ENCODE data around the gene IRF9. TPM values are rescaled to one million over a fixed set of nuclear protein-coding genes. Genes with fewer than 3 reads are reported as not detected.

The IRF9 gene
- total and polyA plus RNA-seq, 2 of the 13 experiments (the other 11 are each of a cell fraction or from before 2014, with no cell fraction given), result 14.9 to 49.7 TPM

DNA sequence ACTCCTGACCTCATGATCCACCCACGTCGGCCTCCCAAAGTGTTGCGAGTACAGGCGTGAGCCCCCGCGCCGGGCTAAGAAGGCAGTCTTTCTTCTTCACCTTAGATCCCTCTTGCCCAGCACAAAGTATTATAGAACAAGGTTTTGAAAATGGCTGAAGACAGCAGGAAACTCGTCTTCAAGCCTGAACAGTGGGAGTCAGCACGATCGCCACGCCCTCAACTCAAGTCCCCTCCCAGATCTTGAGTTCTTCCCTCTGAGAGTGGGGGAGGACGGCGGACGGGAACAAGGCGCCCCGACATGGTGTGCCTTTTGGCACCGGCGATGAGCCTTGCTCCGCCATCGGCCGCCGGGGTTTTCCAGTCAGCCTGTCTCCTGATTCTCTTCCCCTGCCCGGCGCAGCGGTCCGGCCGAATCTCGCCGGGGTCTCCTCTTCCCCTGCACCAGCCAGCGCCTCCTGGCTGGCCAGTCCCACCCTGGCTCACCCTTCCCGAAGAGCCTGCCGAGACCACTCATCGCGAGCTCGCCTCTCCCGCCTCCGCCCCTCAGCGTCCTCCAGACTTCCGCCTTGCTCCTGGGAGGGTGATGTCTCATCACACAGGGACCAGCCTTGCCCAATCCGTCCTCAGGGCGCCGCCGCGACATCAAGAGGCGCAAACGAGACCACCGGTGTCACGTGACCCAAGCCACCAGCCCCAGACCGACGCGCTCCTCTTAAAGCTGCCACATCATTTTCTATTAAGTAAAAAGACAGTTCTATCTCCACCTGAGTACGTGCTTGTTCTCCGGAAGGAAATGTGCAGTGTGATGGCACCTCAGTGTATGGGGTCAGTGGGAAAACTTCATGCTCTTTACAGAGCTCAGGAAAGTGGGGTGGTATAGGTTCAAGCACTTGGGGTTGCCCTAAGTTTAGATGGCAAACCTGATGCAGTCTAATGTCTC, 52.1 kb downstream of the IRF9 start, which contains the start of gene CHMP4A (continued):
- TF ChIP-seq ISL2 (CRISPR knock-in tag; IDR thresholded peaks at IDR 0.05) (peak; percentile 95), IRF2 (CRISPR knock-in tag; IDR thresholded peaks at IDR 0.05) (peak; percentile 99), STAG1 (CRISPR knock-in tag; IDR thresholded peaks at IDR 0.05) (peak; percentile 42; the same call in 1 of the 2 replicates), SNRNP70 (IDR thresholded peaks at IDR 0.05; ENCODE audit: low read depth, low read length) (no peak), MIXL1 (CRISPR knock-in tag; IDR thresholded peaks at IDR 0.05) (peak; percentile 87), CHD2 (IDR thresholded peaks at IDR 0.05; ENCODE audit: low read depth, low read length) (peak; percentile 95), NRL (CRISPR knock-in tag; IDR thresholded peaks at IDR 0.05; ENCODE audit: borderline replicate concordance) (peak; percentile 99), SP2 (CRISPR knock-in tag; IDR thresholded peaks at IDR 0.05) (peak; percentile 73), SRSF1 (optimal IDR thresholded peaks at IDR 0.05; ENCODE audit: low read depth, low read length) (peak; percentile 96), ZSCAN30 (CRISPR knock-in tag; IDR thresholded peaks at IDR 0.05) (no peak; the same call in 1 of the 2 replicates), JUNB (CRISPR knock-in tag; IDR thresholded peaks at IDR 0.05; ENCODE audit: borderline replicate concordance) (no peak), ZNF644 (CRISPR knock-in tag; IDR thresholded peaks at IDR 0.05; ENCODE audit: low read depth) (no peak)
- TF ChIP-seq, protein P1, sequence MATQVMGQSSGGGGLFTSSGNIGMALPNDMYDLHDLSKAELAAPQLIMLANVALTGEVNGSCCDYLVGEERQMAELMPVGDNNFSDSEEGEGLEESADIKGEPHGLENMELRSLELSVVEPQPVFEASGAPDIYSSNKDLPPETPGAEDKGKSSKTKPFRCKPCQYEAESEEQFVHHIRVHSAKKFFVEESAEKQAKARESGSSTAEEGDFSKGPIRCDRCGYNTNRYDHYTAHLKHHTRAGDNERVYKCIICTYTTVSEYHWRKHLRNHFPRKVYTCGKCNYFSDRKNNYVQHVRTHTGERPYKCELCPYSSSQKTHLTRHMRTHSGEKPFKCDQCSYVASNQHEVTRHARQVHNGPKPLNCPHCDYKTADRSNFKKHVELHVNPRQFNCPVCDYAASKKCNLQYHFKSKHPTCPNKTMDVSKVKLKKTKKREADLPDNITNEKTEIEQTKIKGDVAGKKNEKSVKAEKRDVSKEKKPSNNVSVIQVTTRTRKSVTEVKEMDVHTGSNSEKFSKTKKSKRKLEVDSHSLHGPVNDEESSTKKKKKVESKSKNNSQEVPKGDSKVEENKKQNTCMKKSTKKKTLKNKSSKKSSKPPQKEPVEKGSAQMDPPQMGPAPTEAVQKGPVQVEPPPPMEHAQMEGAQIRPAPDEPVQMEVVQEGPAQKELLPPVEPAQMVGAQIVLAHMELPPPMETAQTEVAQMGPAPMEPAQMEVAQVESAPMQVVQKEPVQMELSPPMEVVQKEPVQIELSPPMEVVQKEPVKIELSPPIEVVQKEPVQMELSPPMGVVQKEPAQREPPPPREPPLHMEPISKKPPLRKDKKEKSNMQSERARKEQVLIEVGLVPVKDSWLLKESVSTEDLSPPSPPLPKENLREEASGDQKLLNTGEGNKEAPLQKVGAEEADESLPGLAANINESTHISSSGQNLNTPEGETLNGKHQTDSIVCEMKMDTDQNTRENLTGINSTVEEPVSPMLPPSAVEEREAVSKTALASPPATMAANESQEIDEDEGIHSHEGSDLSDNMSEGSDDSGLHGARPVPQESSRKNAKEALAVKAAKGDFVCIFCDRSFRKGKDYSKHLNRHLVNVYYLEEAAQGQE (IDR thresholded peaks at IDR 0.05; ENCODE audit: borderline replicate concordance in 1 of 2, low read depth in 1 of 2, low read length in 2 of 2), result peak in 1 of 2 experiments; percentile 46; a peak in 1 of 4 replicates
- TF ChIP-seq, protein P2, sequence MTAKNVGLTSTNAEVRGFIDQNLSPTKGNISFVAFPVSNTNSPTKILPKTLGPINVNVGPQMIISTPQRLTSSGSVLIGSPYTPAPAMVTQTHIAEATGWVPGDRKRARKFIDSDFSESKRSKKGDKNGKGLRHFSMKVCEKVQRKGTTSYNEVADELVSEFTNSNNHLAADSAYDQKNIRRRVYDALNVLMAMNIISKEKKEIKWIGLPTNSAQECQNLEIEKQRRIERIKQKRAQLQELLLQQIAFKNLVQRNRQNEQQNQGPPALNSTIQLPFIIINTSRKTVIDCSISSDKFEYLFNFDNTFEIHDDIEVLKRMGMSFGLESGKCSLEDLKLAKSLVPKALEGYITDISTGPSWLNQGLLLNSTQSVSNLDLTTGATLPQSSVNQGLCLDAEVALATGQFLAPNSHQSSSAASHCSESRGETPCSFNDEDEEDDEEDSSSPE (CRISPR knock-in tag; IDR thresholded peaks at IDR 0.05), result peak; percentile 95
- TF ChIP-seq, protein P3, sequence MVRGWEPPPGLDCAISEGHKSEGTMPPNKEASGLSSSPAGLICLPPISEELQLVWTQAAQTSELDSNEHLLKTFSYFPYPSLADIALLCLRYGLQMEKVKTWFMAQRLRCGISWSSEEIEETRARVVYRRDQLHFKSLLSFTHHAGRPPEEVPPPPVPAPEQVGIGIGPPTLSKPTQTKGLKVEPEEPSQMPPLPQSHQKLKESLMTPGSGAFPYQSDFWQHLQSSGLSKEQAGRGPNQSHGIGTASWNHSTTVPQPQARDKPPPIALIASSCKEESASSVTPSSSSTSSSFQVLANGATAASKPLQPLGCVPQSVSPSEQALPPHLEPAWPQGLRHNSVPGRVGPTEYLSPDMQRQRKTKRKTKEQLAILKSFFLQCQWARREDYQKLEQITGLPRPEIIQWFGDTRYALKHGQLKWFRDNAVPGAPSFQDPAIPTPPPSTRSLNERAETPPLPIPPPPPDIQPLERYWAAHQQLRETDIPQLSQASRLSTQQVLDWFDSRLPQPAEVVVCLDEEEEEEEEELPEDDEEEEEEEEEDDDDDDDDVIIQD (CRISPR knock-in tag; IDR thresholded peaks at IDR 0.05; ENCODE audit: low read depth), result peak; percentile 98
- TF ChIP-seq, protein P4, sequence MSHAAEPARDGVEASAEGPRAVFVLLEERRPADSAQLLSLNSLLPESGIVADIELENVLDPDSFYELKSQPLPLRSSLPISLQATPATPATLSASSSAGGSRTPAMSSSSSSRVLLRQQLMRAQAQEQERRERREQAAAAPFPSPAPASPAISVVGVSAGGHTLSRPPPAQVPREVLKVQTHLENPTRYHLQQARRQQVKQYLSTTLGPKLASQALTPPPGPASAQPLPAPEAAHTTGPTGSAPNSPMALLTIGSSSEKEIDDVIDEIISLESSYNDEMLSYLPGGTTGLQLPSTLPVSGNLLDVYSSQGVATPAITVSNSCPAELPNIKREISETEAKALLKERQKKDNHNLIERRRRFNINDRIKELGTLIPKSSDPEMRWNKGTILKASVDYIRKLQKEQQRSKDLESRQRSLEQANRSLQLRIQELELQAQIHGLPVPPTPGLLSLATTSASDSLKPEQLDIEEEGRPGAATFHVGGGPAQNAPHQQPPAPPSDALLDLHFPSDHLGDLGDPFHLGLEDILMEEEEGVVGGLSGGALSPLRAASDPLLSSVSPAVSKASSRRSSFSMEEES (CRISPR knock-in tag; IDR thresholded peaks at IDR 0.05), result peak; percentile 99
- TF ChIP-seq, protein P5, sequence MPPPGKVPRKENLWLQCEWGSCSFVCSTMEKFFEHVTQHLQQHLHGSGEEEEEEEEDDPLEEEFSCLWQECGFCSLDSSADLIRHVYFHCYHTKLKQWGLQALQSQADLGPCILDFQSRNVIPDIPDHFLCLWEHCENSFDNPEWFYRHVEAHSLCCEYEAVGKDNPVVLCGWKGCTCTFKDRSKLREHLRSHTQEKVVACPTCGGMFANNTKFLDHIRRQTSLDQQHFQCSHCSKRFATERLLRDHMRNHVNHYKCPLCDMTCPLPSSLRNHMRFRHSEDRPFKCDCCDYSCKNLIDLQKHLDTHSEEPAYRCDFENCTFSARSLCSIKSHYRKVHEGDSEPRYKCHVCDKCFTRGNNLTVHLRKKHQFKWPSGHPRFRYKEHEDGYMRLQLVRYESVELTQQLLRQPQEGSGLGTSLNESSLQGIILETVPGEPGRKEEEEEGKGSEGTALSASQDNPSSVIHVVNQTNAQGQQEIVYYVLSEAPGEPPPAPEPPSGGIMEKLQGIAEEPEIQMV (CRISPR knock-in tag; IDR thresholded peaks at IDR 0.05; ENCODE audit: low read depth), result peak; percentile 92
- TF ChIP-seq, protein P6, sequence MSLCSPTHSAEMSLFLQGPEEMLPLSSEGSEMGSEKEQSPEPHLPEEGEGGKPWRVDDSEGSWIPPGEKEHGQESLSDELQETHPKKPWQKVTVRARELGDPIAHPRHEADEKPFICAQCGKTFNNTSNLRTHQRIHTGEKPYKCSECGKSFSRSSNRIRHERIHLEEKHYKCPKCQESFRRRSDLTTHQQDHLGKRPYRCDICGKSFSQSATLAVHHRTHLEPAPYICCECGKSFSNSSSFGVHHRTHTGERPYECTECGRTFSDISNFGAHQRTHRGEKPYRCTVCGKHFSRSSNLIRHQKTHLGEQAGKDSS (CRISPR knock-in tag; IDR thresholded peaks at IDR 0.05; ENCODE audit: borderline replicate concordance, low read depth), result peak; percentile 99

Measured in HepG2 (cell line).